SK-N-MC (cell line): ENCODE measurements around the gene DLGAP4.
A peak's percentile ranks its signal among the peaks of the same experiment; 100 is the strongest.

Experiments
- DNase-seq: peaks from one replicate; pipeline ENCODE4 v3.0.0-alpha.2; 2011; ENCODE audit warnings: low read depth, low spot score
- H3K27ac ChIP-seq: fragments of 200-600 bp; sonication (generic); 2 replicates; pipeline ENCODE4 v1.5.1; 2016; ENCODE audit warnings: mixed run types
- H3K36me3 ChIP-seq: fragments of 200-600 bp; sonication (generic); 2 replicates; pipeline ENCODE4 v1.6.1; 2017; ENCODE audit warnings: antibody characterized with exemption, low read length, mixed read lengths; ENCODE audit not compliant: insufficient read depth
- H3K4me3 ChIP-seq: fragments of 200-600 bp; sonication (generic); 2 replicates; pipeline ENCODE4 v1.5.1; 2016
- H3K9ac ChIP-seq: fragments of 200-600 bp; sonication (generic); 2 replicates; pipeline ENCODE4 v1.8.0; 2017; ENCODE audit warnings: mixed run types, mixed read lengths; ENCODE audit not compliant: insufficient read length
- H3K9me3 ChIP-seq: fragments of 200-600 bp; sonication (generic); 2 replicates; pipeline ENCODE4 v1.6.1; 2017; ENCODE audit warnings: low read depth, mild to moderate bottlenecking, antibody characterized with exemption, low read length, moderate library complexity, mixed read lengths
- EZH2 ChIP-seq: fragments of 200-600 bp; sonication (generic); IDR thresholded peaks from one replicate; pipeline ENCODE4 v1.6.1; 2017; ENCODE audit warnings: antibody characterized with exemption
- FOXP2 ChIP-seq: optimal IDR thresholded peaks from 2 replicates; pipeline ENCODE3; 2011; ENCODE audit warnings: mild to moderate bottlenecking, moderate library complexity; ENCODE audit not compliant: insufficient read depth; ENCODE audit errors: extremely low read length, control extremely low read depth
- POLR2AphosphoS5 ChIP-seq: IDR thresholded peaks from 2 replicates; pipeline ENCODE4 v1.6.1; 2012; ENCODE audit warnings: mild to moderate bottlenecking, low read depth, low read length, borderline replicate concordance

Gene DLGAP4

DNA sequence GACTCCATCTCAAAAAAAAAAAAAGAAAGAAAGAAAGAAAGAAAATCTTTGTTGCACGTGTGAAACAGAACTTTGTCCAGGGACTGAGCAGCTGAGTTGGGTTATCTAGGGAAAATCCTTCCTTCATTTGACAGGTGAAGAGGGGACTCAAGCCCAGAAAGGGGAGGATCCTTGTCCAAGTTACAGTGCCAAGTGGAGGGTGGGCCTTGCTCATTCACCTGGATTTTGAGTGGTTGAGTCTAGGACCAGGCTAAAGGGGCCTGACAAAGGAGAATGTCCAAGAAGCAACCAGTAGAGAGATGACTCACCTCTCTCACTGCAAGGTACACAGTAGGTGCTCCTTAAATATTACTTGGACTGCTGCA is 269.9 kb downstream of the DLGAP4 start:
- Histone ChIP-seq H3K9me3 (no peaks in the 10 kb centered on the region), H3K9ac (no peak overlapping the region), H3K27ac (no peak overlapping the region), H3K36me3 (peaks cover 36% of the 10 kb centered on the region), H3K4me3 (0 out of 2 replicates have a peak overlapping the region, but pooled peaks have one; percentile 94)
- DNase-seq: no peak
- TF ChIP-seq FOXP2 (no peak), POLR2AphosphoS5 (no peak), EZH2 (no peak)
